GM10248 (cell line): ENCODE measurements around the gene CNTNAP2.

Experiments used
- CTCF ChIA-PET: fragments of 300-600 bp; sonication (Branson Sonifier 250); formaldehyde crosslinking; extraction: SDS; loops from one replicate; lab custom pipeline; 2021; ENCODE audit warnings: antibody characterized with exemption; lab: Yijun Ruan, JAX
- POLR2A ChIA-PET: fragments of 350-650 bp; sonication (Branson Sonifier 250); formaldehyde crosslinking; extraction: SDS; loops from one replicate; lab custom pipeline; 2020; ENCODE audit warnings: antibody characterized with exemption; lab: Yijun Ruan, JAX
- DNase-seq: peaks from one replicate; pipeline ENCODE4 v3.0.0; 2012; ENCODE audit errors: extremely low spot score
- TF ChIP-seq, protein P1 (sequence below): IDR thresholded peaks from 2 replicates; pipeline ENCODE4 v1.5.1; 2012; ENCODE audit warnings: mild to moderate bottlenecking, low read depth; ENCODE audit errors: extremely low read depth, missing control alignments, control extremely low read depth

CNTNAP2 gene

DNA sequence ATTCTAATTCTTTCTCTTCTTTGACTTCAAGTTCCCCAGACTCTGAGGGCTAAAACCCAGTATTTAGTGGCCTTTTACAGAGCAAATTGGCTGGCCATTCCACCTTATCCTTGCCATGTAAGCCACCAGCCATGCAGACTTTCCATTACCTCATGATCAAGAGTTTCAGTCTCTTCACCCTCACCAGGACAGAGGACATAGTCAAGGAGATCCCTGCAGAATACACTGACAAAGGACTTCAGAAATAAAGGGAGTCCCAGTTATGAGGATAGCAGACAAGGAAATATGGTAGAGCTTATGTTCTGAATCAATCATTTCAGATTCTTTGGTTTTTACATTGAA lies 1393.6 kb downstream of the CNTNAP2 start:
- DNase-seq: no peak
- CTCF ChIA-PET: no interaction called here
- TF ChIP-seq, protein P1, sequence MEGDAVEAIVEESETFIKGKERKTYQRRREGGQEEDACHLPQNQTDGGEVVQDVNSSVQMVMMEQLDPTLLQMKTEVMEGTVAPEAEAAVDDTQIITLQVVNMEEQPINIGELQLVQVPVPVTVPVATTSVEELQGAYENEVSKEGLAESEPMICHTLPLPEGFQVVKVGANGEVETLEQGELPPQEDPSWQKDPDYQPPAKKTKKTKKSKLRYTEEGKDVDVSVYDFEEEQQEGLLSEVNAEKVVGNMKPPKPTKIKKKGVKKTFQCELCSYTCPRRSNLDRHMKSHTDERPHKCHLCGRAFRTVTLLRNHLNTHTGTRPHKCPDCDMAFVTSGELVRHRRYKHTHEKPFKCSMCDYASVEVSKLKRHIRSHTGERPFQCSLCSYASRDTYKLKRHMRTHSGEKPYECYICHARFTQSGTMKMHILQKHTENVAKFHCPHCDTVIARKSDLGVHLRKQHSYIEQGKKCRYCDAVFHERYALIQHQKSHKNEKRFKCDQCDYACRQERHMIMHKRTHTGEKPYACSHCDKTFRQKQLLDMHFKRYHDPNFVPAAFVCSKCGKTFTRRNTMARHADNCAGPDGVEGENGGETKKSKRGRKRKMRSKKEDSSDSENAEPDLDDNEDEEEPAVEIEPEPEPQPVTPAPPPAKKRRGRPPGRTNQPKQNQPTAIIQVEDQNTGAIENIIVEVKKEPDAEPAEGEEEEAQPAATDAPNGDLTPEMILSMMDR: no peak
- POLR2A ChIA-PET: no interaction called here

- ChIA-PET CTCF (interaction anchor here (1.2 kb wide), 1 partner anchor 17 kb away, joined by 5 read pairs; no protein-coding TSS in a partner anchor), POLR2A (no interaction called here)
- TF ChIP-seq, protein P1: no peak
- DNase-seq: no peak
Observed at GRCh38 chr7:147510923-147511322, 1394.3 kb downstream of the CNTNAP2 start.

- ChIA-PET POLR2A (no interaction called here), CTCF (no interaction called here)
- DNase-seq: no peak
- TF ChIP-seq, protein P1: no peak
Observed at GRCh38 chr7:147513451-147513850, 1396.8 kb downstream of the CNTNAP2 start.

DNA sequence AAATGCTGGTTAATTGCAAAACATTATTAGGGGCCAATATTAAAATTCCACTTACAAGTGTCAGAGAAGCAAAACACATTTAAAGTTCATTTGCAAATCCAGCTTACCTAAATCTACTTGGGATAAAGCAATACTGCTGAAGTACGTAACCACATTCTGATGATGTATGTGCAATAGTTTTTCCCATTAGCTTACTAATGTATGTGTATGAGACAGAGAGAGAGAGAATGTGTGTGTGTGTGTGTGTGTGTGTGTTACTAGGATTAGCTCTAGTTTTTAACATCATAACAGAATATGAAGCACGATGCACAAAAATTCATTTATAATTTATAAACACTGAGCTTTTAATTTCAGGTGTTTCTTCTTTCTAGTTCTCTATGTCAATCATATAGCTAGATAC lies 1399.8 kb downstream of the CNTNAP2 start:
- TF ChIP-seq, protein P1: no peak
- POLR2A ChIA-PET: no interaction called here
- CTCF ChIA-PET: interaction anchor here (0.8 to 1.4 kb wide), 2 partner anchors 12 to 17 kb away, joined by 3 to 9 read pairs; no protein-coding TSS in a partner anchor
- no peak for DNase-seq

DNA sequence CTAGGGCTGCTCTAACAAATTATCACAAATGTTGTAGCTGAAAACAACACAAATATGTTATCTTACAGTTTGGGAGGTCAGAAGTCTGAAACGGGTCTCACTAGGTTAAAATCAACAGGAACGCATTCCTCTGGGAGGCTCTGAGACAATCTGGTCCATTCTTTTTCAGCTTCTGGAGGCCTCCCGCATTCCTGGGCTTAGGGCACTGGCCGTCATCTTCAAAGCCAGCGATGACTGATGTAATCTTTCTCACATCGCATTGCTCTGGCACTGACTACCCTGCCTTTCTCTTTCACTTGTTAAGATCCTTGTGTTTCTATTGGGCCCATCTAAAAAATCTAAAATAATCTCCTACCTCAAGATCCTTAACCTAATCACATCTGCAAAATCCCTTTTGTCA lies 1402.5 kb downstream of the CNTNAP2 start:
- ChIA-PET POLR2A (no interaction called here), CTCF (no interaction called here)

GRCh38 chr7:147523056-147523455 lies 1406.5 kb downstream of the CNTNAP2 start:
- TF ChIP-seq, protein P1: no peak
- DNase-seq: no peak
- ChIA-PET CTCF (interaction anchor here (1.0 kb wide), 1 partner anchor 10 kb away, joined by 3 read pairs; no protein-coding TSS in a partner anchor), POLR2A (no interaction called here)

More for the DNA sequence above, 1402.5 kb downstream of the CNTNAP2 start:
- TF ChIP-seq, protein P1: no peak
- DNase-seq: no peak
